Measurements from ENCODE around the gene DCLRE1C.

- TF ChIP-seq CTCF (conservative IDR thresholded peaks at IDR 0.05; ENCODE audit: low read length) (no peak), EZH2phosphoT487 (IDR thresholded peaks at IDR 0.05; ENCODE audit: borderline replicate concordance, low read depth, low read length) (no peak)
Observed at GRCh38 chr10:14911801-14912200, 42.1 kb downstream of the DCLRE1C start.

All from OCI-LY7 (cell line).